Keratinocyte (primary cell): Measurements from ENCODE around the gene KCNG2. TPM values are rescaled to one million over a fixed set of nuclear protein-coding genes. Genes with fewer than 3 reads are reported as not detected.

Source experiments
- DNase-seq: peaks from one replicate; pipeline ENCODE4 v3.0.0-alpha.2; 2011; ENCODE audit warnings: low read depth, missing footprints, low spot score
- FAIRE-seq: peaks from 2 replicates; lab custom pipeline; 2011; peaks lifted over from hg19 to GRCh38; lab: Jason Lieb, UNC
- H2AFZ ChIP-seq: 2 replicates; pipeline ENCODE4 v1.6.0; 2012; ENCODE audit warnings: low read length, control low read depth, inconsistent platforms; ENCODE audit not compliant: control insufficient read depth
- H3K27ac ChIP-seq: 2 replicates; pipeline ENCODE4 v1.5.1; 2011; ENCODE audit warnings: low read length; ENCODE audit not compliant: control insufficient read depth, insufficient read depth
- H3K27me3 ChIP-seq: 3 replicates; pipeline ENCODE4 v1.6.0; 2011; ENCODE audit warnings: low read length; ENCODE audit not compliant: control insufficient read depth, insufficient read depth; ENCODE audit errors: extremely low read depth
- H3K36me3 ChIP-seq, 2 experiments: 2 replicates in 1 of 2; 3 replicates in 1 of 2; pipeline ENCODE4 v1.5.1; 2011; ENCODE audit warnings: low read length in 2 of 2, mild to moderate bottlenecking in 1 of 2; ENCODE audit not compliant: control insufficient read depth in 2 of 2, insufficient read depth in 2 of 2; ENCODE audit errors: extremely low read depth in 1 of 2
- H3K4me1 ChIP-seq: 3 replicates; pipeline ENCODE4 v1.5.1; 2011; ENCODE audit warnings: low read length; ENCODE audit not compliant: control insufficient read depth, insufficient read depth; ENCODE audit errors: extremely low read depth
- H3K4me2 ChIP-seq: 3 replicates; pipeline ENCODE4 v1.6.0; 2011; ENCODE audit warnings: low read depth, low read length; ENCODE audit not compliant: control insufficient read depth, insufficient read depth; ENCODE audit errors: extremely low read depth
- H3K4me3 ChIP-seq, 3 experiments: fragments of 200-600 bp in 1 of 3; sonication (generic) in 1 of 3; 2 replicates in 2 of 3; 3 replicates in 1 of 3; pipeline ENCODE4 v1.5.1; 2011 to 2016; ENCODE audit warnings: low read length in 3 of 3, mild to moderate bottlenecking in 3 of 3, control low read depth in 2 of 3, inconsistent platforms in 1 of 3, low read depth in 1 of 3, mixed read lengths in 1 of 3, mixed run types in 1 of 3, moderate library complexity in 1 of 3; ENCODE audit not compliant: control insufficient read depth in 2 of 3, insufficient read depth in 2 of 3; ENCODE audit errors: extremely low read depth in 1 of 3
- H3K79me2 ChIP-seq: 2 replicates; pipeline ENCODE4 v1.6.0; 2012; ENCODE audit warnings: low read length; ENCODE audit not compliant: control insufficient read depth, insufficient read depth
- H3K9ac ChIP-seq: 3 replicates; pipeline ENCODE4 v1.6.0; 2011; ENCODE audit warnings: low read length; ENCODE audit not compliant: control insufficient read depth, insufficient read depth; ENCODE audit errors: extremely low read depth
- H3K9me1 ChIP-seq: 3 replicates; pipeline ENCODE4 v1.6.0; 2011; ENCODE audit warnings: low read length; ENCODE audit not compliant: control insufficient read depth, insufficient read depth; ENCODE audit errors: extremely low read depth
- H3K9me3 ChIP-seq: 2 replicates; pipeline ENCODE4 v1.5.1; 2012; ENCODE audit warnings: low read depth, low read length; ENCODE audit not compliant: control insufficient read depth
- H4K20me1 ChIP-seq: 3 replicates; pipeline ENCODE4 v1.6.0; 2011; ENCODE audit warnings: low read length; ENCODE audit not compliant: control insufficient read depth, insufficient read depth; ENCODE audit errors: extremely low read depth
- CTCF ChIP-seq, 3 experiments: IDR thresholded peaks in 1 of 3; conservative IDR thresholded peaks in 1 of 3; optimal IDR thresholded peaks in 1 of 3; 2 replicates in 2 of 3; 3 replicates in 1 of 3; pipeline versions ENCODE3 to v1.5.1; 2011; ENCODE audit warnings: low read length in 3 of 3, mild to moderate bottlenecking in 3 of 3, moderate library complexity in 2 of 3, control low read depth in 1 of 3, inconsistent platforms in 1 of 3; ENCODE audit not compliant: insufficient read depth in 2 of 3; ENCODE audit errors: extremely low read depth in 1 of 3
- EZH2 ChIP-seq: IDR thresholded peaks from one replicate; pipeline ENCODE4 v1.6.1; 2012; ENCODE audit warnings: inconsistent platforms, mild to moderate bottlenecking, low read length, moderate library complexity
- dilution Hi-C: fragments of 300-500 bp; cut with MboI; formaldehyde crosslinking; loops from one replicate; pipeline ENCODE4 v1.7.0; 2020; ENCODE audit warnings: low sequenced_read_pairs; ENCODE audit not compliant: extremely low pct_ligation_motif_present
- polyA plus RNA-seq, 5 experiments: library from polyadenylated mRNA; depleted of rRNA in 3 of 5; stranded (reverse) in 3 of 5; stranded (forward) in 1 of 5; unstranded in 1 of 5; fragments of >200 nt; gene quantifications; 1 replicate in 1 of 5; 2 replicates in 3 of 5; 3 replicates in 1 of 5; pipeline versions ENCODE4 v1.2.1 to v1.2.3, GENCODE V29; 2011 to 2012; ENCODE audit warnings: missing spikeins in 2 of 5, low read depth in 1 of 5, low replicate concordance in 1 of 5

KCNG2 gene
- polyA plus RNA-seq, 1 donor (not counting 4 experiments of a cell fraction or from before 2014, with no cell fraction given), result not detected

- Histone ChIP-seq H3K9ac (no peak overlapping the region), H3K27me3 (no peaks in the 10 kb centered on the region), H3K4me3 (no peak overlapping the region), H3K4me2 (no peak overlapping the region), H3K79me2 (peaks cover 25% of the 10 kb centered on the region), H3K36me3 (peaks cover 8 to 11% of the 10 kb centered on the region in 2 experiments), H2AFZ (no peak overlapping the region), H3K27ac (no peak overlapping the region), H4K20me1 (no peaks in the 10 kb centered on the region), H3K9me3 (no peaks in the 10 kb centered on the region), H3K4me1 (no peaks in the 10 kb centered on the region), H3K9me1 (no peaks in the 10 kb centered on the region)
- dilution Hi-C loops, result no loop called here
- no peak for TF ChIP-seq EZH2
- TF ChIP-seq CTCF (optimal IDR thresholded peaks at IDR 0.05 in 1 of 3, IDR thresholded peaks at IDR 0.05 in 1 of 3, conservative IDR thresholded peaks at IDR 0.05 in 1 of 3; ENCODE audit: extremely low read depth in 1 of 3, insufficient read depth in 2 of 3, low read length in 3 of 3), result no peak
- FAIRE-seq (no peak), DNase-seq (no peak)
Observed at GRCh38 chr18:79911344-79912270, 113.9 kb downstream of the KCNG2 start.

- no peak overlapping the region for H3K27ac ChIP-seq
- no peak overlapping the region for H3K9ac ChIP-seq
- no peaks in the 10 kb centered on the region for H3K4me1 ChIP-seq
- H3K9me1 ChIP-seq, result no peaks in the 10 kb centered on the region
- no peaks in the 10 kb centered on the region for H3K9me3 ChIP-seq
- no peaks in the 10 kb centered on the region for H3K27me3 ChIP-seq
- H4K20me1 ChIP-seq, result no peaks in the 10 kb centered on the region
- peaks cover 8 to 12% of the 10 kb centered on the region in 2 experiments for H3K36me3 ChIP-seq
- H3K4me3 ChIP-seq, result no peak overlapping the region
- no peak for DNase-seq
- dilution Hi-C loops, result no loop called here
- H2AFZ ChIP-seq, result no peak overlapping the region
- TF ChIP-seq EZH2 (no peak), CTCF (optimal IDR thresholded peaks at IDR 0.05 in 1 of 3, IDR thresholded peaks at IDR 0.05 in 1 of 3, conservative IDR thresholded peaks at IDR 0.05 in 1 of 3; ENCODE audit: extremely low read depth in 1 of 3, insufficient read depth in 2 of 3, low read length in 3 of 3) (no peak)
- no peak overlapping the region for H3K4me2 ChIP-seq
- FAIRE-seq, result no peak
- H3K79me2 ChIP-seq, result peaks cover 25% of the 10 kb centered on the region
Observed at GRCh38 chr18:79912409-79912991, 114.8 kb downstream of the KCNG2 start.
